GM12864 (cell line): ENCODE results near the gene KRTAP4-6.

ENCODE experiments used
- DNase-seq: peaks from one replicate; pipeline ENCODE4 v3.0.0-alpha.2; 2011; ENCODE audit warnings: low read depth
- H3K4me3 ChIP-seq: 2 replicates; pipeline ENCODE4 v1.5.1; 2011; ENCODE audit warnings: mild to moderate bottlenecking, low read depth, low read length, control low read depth
- CTCF ChIP-seq: IDR thresholded peaks from 2 replicates; pipeline ENCODE4 v1.5.1; 2011; ENCODE audit warnings: low read depth, mild to moderate bottlenecking, moderate library complexity, low read length, control low read depth, inconsistent platforms; ENCODE audit errors: missing control alignments

The KRTAP4-6 gene

GRCh38 chr17:41098481-41098880, 41.9 kb downstream of the KRTAP4-6 start:
- no peak for TF ChIP-seq CTCF
- DNase-seq: no peak
- no peak overlapping the region for H3K4me3 ChIP-seq

GRCh38 chr17:41098042-41098441, 42.3 kb downstream of the KRTAP4-6 start, which contains the start of gene KRTAP4-8:
Gene KRTAP4-8 (minus strand): TSS chr17:41098142. CDS start chr17:41098084, 58 bp downstream.
- TF ChIP-seq CTCF: no peak
- no peak for DNase-seq
- no peak within 1 kb of the TSS for H3K4me3 ChIP-seq

- no peak for DNase-seq
- TF ChIP-seq CTCF: no peak
- H3K4me3 ChIP-seq: no peak overlapping the region
Measured at GRCh38 chr17:41096055-41096454, 44.3 kb downstream of the KRTAP4-6 start.
